SK-N-SH treated with all-trans-retinoic acid at 6 μM for 48 hours (cell line): Measurements from ENCODE around the gene FOXD3.

Experiments used
- ATAC-seq: fragments of 200-7000 bp; cut with Tn5 transposase; 3 replicates; pipeline ENCODE4 v1.9.1; 2020; ENCODE audit warnings: mild to moderate bottlenecking, moderate library complexity
- BACH2 ChIP-seq: fragments of 250-450 bp; sonication (Bioruptor Pico); IDR thresholded peaks from 2 replicates; pipeline ENCODE4 v1.9.0; 2021; ENCODE audit warnings: mild to moderate bottlenecking, borderline replicate concordance
- CREB5 ChIP-seq: fragments of 250-450 bp; sonication (Bioruptor Pico); IDR thresholded peaks from 2 replicates; pipeline ENCODE4 v1.5.1; 2020; ENCODE audit warnings: low read depth, mild to moderate bottlenecking, moderate library complexity
- CSDC2 ChIP-seq: fragments of 250-450 bp; sonication (Bioruptor Pico); IDR thresholded peaks from 2 replicates; pipeline ENCODE4 v1.5.0; 2020; ENCODE audit warnings: mild to moderate bottlenecking, moderate library complexity
- CSRNP3 ChIP-seq: fragments of 250-450 bp; sonication (Bioruptor Pico); IDR thresholded peaks from 2 replicates; pipeline ENCODE4 v1.5.1; 2021; ENCODE audit warnings: mild to moderate bottlenecking, moderate library complexity
- ESRRG ChIP-seq: fragments of 250-450 bp; sonication (Bioruptor Pico); IDR thresholded peaks from 2 replicates; pipeline ENCODE4 v1.6.1; 2021; ENCODE audit warnings: mild to moderate bottlenecking
- GLIS3 ChIP-seq: fragments of 250-450 bp; sonication (Bioruptor Pico); IDR thresholded peaks from 2 replicates; pipeline ENCODE4 v1.5.0; 2020; ENCODE audit warnings: mild to moderate bottlenecking, moderate library complexity
- ISL1 ChIP-seq: fragments of 250-450 bp; sonication (Bioruptor Pico); IDR thresholded peaks from 2 replicates; pipeline ENCODE4 v2.1.2; 2022; ENCODE audit warnings: mild to moderate bottlenecking, moderate library complexity
- OSR1 ChIP-seq: fragments of 250-450 bp; sonication (Bioruptor Pico); IDR thresholded peaks from 2 replicates; pipeline ENCODE4 v1.8.0; 2022; ENCODE audit warnings: moderate library complexity, mild to moderate bottlenecking, inconsistent platforms
- PATZ1 ChIP-seq: fragments of 250-450 bp; sonication (Bioruptor Pico); IDR thresholded peaks from 2 replicates; pipeline ENCODE4 v1.8.0; 2020; ENCODE audit warnings: mild to moderate bottlenecking, moderate library complexity, borderline replicate concordance
- POU6F1 ChIP-seq: fragments of 250-450 bp; sonication (Bioruptor Pico); IDR thresholded peaks from 2 replicates; pipeline ENCODE4 v1.8.0; 2021; ENCODE audit warnings: low read depth, mild to moderate bottlenecking, moderate library complexity, borderline replicate concordance
- PPARA ChIP-seq: fragments of 250-450 bp; sonication (Bioruptor Pico); IDR thresholded peaks from 2 replicates; pipeline ENCODE4 v1.5.0; 2020; ENCODE audit warnings: mild to moderate bottlenecking, borderline replicate concordance
- SNAI2 ChIP-seq: fragments of 250-450 bp; sonication (Bioruptor Pico); IDR thresholded peaks from 2 replicates; pipeline ENCODE4 v1.5.0; 2020; ENCODE audit warnings: mild to moderate bottlenecking, moderate library complexity
- TCF4 ChIP-seq: fragments of 250-450 bp; sonication (Bioruptor Pico); IDR thresholded peaks from 2 replicates; pipeline ENCODE4 v1.8.0; 2021; ENCODE audit warnings: mild to moderate bottlenecking, moderate library complexity, borderline replicate concordance
- TSHZ2 ChIP-seq: fragments of 250-450 bp; sonication (Bioruptor Pico); IDR thresholded peaks from 2 replicates; pipeline ENCODE4 v1.5.0; 2020; ENCODE audit warnings: mild to moderate bottlenecking, moderate library complexity
- ZC3H10 ChIP-seq: fragments of 250-450 bp; sonication (Bioruptor Pico); IDR thresholded peaks from 2 replicates; pipeline ENCODE4 v1.5.1; 2021; ENCODE audit warnings: mild to moderate bottlenecking, moderate library complexity
- ZFP3 ChIP-seq: fragments of 250-450 bp; sonication (Bioruptor Pico); IDR thresholded peaks from 2 replicates; pipeline ENCODE4 v1.5.0; 2020; ENCODE audit warnings: mild to moderate bottlenecking, moderate library complexity
- ZFP30 ChIP-seq: fragments of 450-650 bp; formaldehyde crosslinking; IDR thresholded peaks from 2 replicates; pipeline ENCODE4 v1.5.0; 2022; ENCODE audit warnings: mild to moderate bottlenecking, moderate library complexity
- ZNF565 ChIP-seq: fragments of 450-650 bp; formaldehyde crosslinking; conservative IDR thresholded peaks from 2 replicates; pipeline ENCODE4 v1.5.0; 2020; ENCODE audit warnings: low read depth, mild to moderate bottlenecking, moderate library complexity
- ZNF70 ChIP-seq: fragments of 450-650 bp; formaldehyde crosslinking; IDR thresholded peaks from 2 replicates; pipeline ENCODE4 v1.5.0; 2020; ENCODE audit warnings: mild to moderate bottlenecking, moderate library complexity
- ZNF8 ChIP-seq: fragments of 450-650 bp; formaldehyde crosslinking; IDR thresholded peaks from 2 replicates; pipeline ENCODE4 v1.5.0; 2020; ENCODE audit warnings: mild to moderate bottlenecking, moderate library complexity

Gene FOXD3

GRCh38 chr1:63304410-63304809, 18.0 kb upstream of the FOXD3 start:
- TF ChIP-seq CSRNP3 (no peak), TSHZ2 (CRISPR knock-in tag) (no peak), TCF4 (no peak), PATZ1 (CRISPR knock-in tag) (no peak), PPARA (CRISPR knock-in tag) (no peak), POU6F1 (CRISPR knock-in tag) (no peak), ZNF565 (CRISPR knock-in tag) (no peak), ZNF8 (CRISPR knock-in tag) (no peak), ZC3H10 (CRISPR knock-in tag) (no peak), GLIS3 (CRISPR knock-in tag) (no peak), ZNF70 (CRISPR knock-in tag) (no peak), ESRRG (CRISPR knock-in tag) (no peak)
- ATAC-seq = no peak

GRCh38 chr1:63305043-63305442, 17.3 kb upstream of the FOXD3 start:
- TF ChIP-seq CREB5 (CRISPR knock-in tag) (no peak), OSR1 (CRISPR knock-in tag) (no peak), CSDC2 (CRISPR knock-in tag) (no peak)
- TF ChIP-seq, all 23 proteins: peak for 0
- no peak for ATAC-seq

GRCh38 chr1:63307196-63307794, 15.1 kb upstream of the FOXD3 start:
- no peak for ATAC-seq
- TF ChIP-seq ISL1 (CRISPR knock-in tag) (no peak), CREB5 (CRISPR knock-in tag) (no peak), ZNF565 (CRISPR knock-in tag) (no peak), BACH2 (no peak), ZFP30 (CRISPR knock-in tag) (no peak)

GRCh38 chr1:63316598-63316983, 5.8 kb upstream of the FOXD3 start:
- no peak for ATAC-seq
- TF ChIP-seq POU6F1 (CRISPR knock-in tag) = no peak
- no peak for TF ChIP-seq CREB5 (CRISPR knock-in tag)
- TF ChIP-seq SNAI2 (CRISPR knock-in tag) = no peak
- TF ChIP-seq ZNF565 (CRISPR knock-in tag) = no peak
- no peak for TF ChIP-seq ZFP30 (CRISPR knock-in tag)
- TF ChIP-seq ZNF70 (CRISPR knock-in tag) = no peak
- no peak for TF ChIP-seq TCF4
- TF ChIP-seq CSRNP3 = no peak
- no peak for TF ChIP-seq ZFP3 (CRISPR knock-in tag)
